GM21576 (cell line): ENCODE results near the gene LRRC17.

Source experiments
- ATAC-seq: cut with Tn5 transposase; IDR thresholded peaks from one replicate; pipeline ENCODE4 v1.9.1; 2021; ENCODE audit warnings: mild to moderate bottlenecking, moderate library complexity; ENCODE audit not compliant: unreplicated experiment

Gene LRRC17, protein sequence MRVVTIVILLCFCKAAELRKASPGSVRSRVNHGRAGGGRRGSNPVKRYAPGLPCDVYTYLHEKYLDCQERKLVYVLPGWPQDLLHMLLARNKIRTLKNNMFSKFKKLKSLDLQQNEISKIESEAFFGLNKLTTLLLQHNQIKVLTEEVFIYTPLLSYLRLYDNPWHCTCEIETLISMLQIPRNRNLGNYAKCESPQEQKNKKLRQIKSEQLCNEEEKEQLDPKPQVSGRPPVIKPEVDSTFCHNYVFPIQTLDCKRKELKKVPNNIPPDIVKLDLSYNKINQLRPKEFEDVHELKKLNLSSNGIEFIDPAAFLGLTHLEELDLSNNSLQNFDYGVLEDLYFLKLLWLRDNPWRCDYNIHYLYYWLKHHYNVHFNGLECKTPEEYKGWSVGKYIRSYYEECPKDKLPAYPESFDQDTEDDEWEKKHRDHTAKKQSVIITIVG

GRCh38 chr7:102912742-102913141 is at the start of gene LRRC17:
Gene LRRC17, plus strand, starts transcription at chr7:102913000. Its CDS starts 20,914 bp downstream, at chr7:102933914.
- ATAC-seq, result no peak

GRCh38 chr7:102864958-102865357 is 47.8 kb upstream of the LRRC17 start:
- no peak for ATAC-seq

DNA sequence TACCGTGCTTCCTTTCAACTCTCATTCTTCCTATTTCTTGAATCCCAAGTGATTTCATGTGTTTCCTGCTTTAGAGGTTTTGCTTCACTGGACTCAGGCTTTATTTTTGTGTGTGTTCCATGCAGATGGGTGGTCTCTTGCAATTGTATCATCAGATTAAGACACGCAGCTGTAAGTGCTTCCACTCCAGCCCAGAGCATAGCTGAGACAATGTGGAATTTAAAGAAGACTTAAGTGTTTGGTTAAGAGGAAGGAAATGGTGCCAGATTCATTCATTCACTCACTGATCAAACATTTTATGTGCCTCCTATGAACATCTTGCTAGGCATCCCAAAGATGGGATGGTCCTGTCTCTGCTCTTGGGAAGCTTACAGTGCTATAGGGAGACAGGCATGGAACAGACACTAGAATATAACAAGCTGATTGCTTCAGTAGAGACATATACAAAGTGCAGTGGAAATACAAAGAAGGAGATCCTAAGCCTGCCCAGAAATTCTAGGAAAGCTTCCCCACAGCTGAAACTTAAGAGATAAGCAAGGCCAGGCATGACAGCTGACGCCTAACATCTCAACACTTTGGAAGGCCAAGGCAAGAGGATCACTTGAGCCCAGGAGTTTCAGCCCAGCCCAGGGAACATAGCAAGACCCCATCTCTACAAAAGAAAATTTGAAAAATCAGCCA is 46.1 kb upstream of the LRRC17 start:
- no peak for ATAC-seq

DNA sequence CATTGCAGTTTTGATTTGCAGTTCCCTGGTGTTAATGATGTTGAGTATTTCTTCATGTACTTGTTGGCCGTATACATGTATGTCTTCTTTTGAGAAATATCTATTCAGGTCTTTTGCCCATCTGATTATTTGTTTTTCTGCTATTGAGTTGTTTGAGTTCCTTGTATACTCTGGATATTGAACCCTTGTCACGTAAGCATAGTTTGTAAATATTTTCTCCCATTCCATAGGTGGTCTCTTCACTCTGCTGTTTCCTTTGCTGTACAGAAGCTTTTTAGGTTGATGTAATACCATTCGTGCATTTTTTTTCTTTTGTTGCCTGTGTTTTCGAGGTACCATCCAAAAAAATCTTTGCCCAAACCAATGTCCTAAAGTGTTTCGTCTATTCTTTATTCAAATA is 43.6 kb upstream of the LRRC17 start:
- ATAC-seq, result no peak

GRCh38 chr7:102872460-102872859 is 40.3 kb upstream of the LRRC17 start:
- no peak for ATAC-seq

- peak; percentile 10 for ATAC-seq
These were observed 39.2 kb upstream of the LRRC17 start for GRCh38 chr7:102873470-102874165.

GRCh38 chr7:102874166-102874829 is 38.5 kb upstream of the LRRC17 start:
- ATAC-seq, result peak; percentile 98

DNA sequence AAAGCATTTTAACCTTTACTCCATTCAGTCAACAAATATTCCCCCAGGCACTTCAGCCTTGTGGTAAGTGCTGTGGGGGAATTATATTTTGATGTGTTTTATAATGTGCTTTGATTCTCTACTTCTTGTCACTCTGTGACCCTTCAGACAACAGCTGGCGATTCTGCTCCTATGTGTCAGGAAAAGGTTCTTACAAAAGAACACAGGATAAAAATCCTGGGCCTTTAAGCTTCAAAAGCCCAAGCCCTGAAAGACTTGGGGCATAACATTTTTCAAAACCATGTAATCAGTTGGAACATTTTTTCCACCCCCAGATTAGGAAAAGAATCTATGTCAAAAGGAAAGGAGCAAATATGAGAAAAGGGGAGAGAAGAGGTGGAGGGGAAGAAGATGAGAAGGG is 37.8 kb upstream of the LRRC17 start:
- no peak for ATAC-seq

- ATAC-seq, result no peak
These were observed 37.0 kb upstream of the LRRC17 start for GRCh38 chr7:102875700-102876295.

GRCh38 chr7:102883098-102883860 is 29.5 kb upstream of the LRRC17 start:
- ATAC-seq, result no peak

GRCh38 chr7:102888561-102889233 is 24.1 kb upstream of the LRRC17 start:
- no peak for ATAC-seq

DNA sequence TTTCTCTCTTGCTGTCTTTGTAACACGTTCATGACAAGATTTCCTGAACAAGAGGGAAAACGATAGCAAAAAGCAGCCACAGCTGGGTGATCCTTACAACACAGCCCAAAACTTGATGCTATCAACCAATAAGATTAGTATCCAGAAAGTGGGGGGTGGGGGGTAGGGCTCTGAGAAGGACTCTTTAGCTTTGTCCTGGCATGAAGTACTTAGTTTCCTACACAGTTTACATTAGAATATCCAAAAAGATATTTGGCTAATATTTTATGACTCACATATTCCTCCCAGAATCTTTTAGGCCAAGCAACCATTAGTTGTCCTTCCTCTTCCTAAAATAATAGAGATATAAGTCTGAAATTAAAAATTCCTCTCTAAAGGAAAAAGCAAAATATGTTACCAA is 22.9 kb upstream of the LRRC17 start:
- no peak for ATAC-seq

DNA sequence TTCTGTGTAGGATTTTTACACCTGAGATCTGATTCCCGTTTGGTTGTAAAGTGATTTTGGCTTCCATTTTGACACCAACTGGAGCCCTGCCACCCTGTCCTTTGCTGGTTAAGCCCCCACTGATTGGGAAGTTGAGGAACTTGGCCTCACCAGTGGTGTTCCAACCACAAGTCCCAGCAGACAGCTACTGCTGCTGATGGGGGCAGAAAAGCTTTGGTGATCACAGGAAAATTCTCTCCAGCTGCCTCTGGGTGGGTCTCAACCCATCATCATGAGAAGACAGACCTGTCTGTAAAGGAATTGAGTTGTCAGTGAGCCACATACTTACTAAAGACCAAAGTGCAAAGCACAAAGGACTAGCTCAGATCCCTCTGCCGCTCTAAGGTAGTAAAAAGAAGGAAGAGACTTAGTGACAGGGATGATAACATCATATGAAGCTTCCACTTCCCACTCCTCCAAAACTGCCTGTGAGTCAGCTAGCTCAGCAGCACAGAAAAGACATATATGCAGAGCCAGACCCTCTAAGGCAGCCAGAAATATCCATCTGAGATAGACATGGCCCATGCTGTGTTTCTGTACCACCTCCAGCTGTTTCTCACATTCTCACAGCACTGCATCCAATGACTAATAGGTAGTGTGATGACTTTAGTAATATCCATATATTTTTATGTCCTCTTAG is 22.4 kb upstream of the LRRC17 start:
- no peak for ATAC-seq

- no peak for ATAC-seq
These were observed 21.7 kb upstream of the LRRC17 start for GRCh38 chr7:102890971-102891692.

DNA sequence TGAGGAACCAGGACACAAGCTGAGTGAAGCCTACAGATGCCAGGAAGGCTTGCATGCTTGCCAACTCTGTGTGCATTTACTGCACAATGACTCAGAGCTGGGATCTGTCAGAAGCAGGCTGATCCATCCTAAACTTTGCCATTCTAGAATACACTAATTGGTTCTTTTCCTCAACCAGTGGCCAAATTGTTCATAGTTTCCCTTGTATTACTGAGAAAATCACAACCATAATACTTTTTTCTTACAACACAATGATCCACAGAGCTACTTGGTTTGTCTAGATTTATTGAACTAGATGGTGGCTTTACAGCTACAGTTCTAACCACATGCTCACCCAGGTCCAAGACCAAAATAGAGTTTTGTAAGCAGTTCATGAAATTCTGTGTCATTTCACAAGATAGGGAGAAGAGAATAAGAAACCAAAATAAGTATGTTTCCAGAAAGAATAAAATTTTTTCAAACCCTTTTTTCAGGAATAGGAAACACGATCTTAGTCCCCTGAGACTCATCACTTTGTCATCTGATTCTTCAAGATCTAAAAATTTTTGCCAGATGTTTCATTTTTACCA is 21.0 kb upstream of the LRRC17 start:
- ATAC-seq, result no peak

DNA sequence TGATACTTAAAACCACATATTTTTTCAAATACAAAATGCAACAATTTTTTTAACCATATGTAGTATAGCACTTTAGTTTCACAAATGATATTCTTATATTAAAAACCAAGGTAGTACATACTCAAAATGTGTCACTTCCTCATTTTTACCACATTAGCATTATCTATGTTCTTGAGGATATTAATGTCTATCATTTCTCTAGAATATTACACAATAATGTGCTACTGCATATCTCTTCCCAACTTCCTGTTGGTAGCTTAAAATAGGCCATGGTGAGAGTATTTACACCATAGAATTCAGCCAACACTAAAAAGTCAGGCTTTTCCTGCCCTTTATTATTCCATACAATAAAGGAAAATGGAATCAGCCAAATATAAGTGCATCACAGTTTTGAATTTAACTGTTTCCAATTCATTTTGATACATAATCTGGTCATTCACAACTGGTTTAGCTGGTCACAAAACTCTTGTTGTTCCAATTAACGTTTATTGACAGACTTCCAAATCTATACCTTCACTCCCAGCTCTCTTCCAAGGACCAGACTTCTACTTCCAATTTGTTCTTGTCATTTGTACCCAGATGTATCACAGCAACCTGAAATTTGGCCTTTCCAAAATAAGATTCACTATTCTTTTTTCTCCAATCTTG is 20.0 kb upstream of the LRRC17 start:
- no peak for ATAC-seq

DNA sequence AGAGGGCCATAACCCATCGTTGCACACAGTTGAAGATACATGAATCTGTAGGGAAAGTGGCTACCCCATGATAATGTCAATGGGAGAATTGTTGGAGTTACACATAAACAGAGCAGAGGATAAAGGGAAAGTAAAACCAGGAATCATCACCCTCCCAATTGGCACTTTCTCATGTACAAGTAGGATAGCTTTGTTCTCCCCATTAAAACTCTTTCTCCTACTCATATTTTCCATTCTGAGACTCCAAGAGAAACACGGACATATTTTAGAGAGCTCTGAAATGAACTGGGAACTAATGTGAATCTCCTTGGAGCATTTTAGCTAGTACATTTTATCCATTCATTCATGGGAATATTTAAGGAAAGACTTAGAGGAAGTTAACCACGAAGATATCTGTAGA is 17.2 kb upstream of the LRRC17 start:
- no peak for ATAC-seq
